Natural killer cell (primary cell): ENCODE data around the gene IPO5. TPM values are rescaled to one million over a fixed set of nuclear protein-coding genes. Genes with fewer than 3 reads are reported as not detected.

Source experiments
- ATAC-seq, 3 donors: fragments of 150-1000 bp in 2 of 3; fragments of 200-7000 bp in 1 of 3; cut with Tn5 transposase; 1 replicate in 1 of 3; 2 replicates in 2 of 3; pipeline ENCODE4 v1.10.0; 2021; ENCODE audit warnings: mild to moderate bottlenecking in 2 of 3, moderate library complexity in 2 of 3
- DNase-seq, 2 donors: peaks; one replicate each; pipeline versions ENCODE4 v3.0.0 to v3.0.0-alpha.2; 2013 to 2021; ENCODE audit warnings: mixed read lengths in 1 of 2
- H3K27ac ChIP-seq: one replicate; pipeline ENCODE4 v1.5.1; 2013; ENCODE audit warnings: mild to moderate bottlenecking, low read length
- H3K27me3 ChIP-seq: one replicate; pipeline ENCODE4 v1.6.1; 2013; ENCODE audit warnings: low read length; ENCODE audit not compliant: control insufficient read depth, insufficient read depth
- H3K36me3 ChIP-seq: one replicate; pipeline ENCODE4 v1.6.1; 2013; ENCODE audit warnings: low read length; ENCODE audit not compliant: control insufficient read depth, insufficient read depth
- H3K4me1 ChIP-seq: one replicate; pipeline ENCODE4 v1.6.1; 2013; ENCODE audit warnings: low read length; ENCODE audit not compliant: control insufficient read depth, insufficient read depth
- H3K4me3 ChIP-seq: one replicate; pipeline ENCODE4 v1.5.1; 2013; ENCODE audit warnings: low read length
- H3K9me3 ChIP-seq: one replicate; pipeline ENCODE4 v1.6.1; 2013; ENCODE audit warnings: low read length; ENCODE audit not compliant: control insufficient read depth, insufficient read depth
- H3K27ac Mint-ChIP-seq, 2 donors: one replicate each; pipeline ENCODE4 v1.8.0; 2022; ENCODE audit warnings: mild to moderate bottlenecking in 2 of 2, mixed read lengths in 2 of 2, moderate library complexity in 1 of 2
- H3K27me3 Mint-ChIP-seq, 2 donors: one replicate each; pipeline ENCODE4 v1.8.0; 2022; ENCODE audit warnings: low read depth in 2 of 2, mixed read lengths in 2 of 2
- H3K36me3 Mint-ChIP-seq: one replicate; pipeline ENCODE4 v1.8.0; 2022; ENCODE audit warnings: mixed read lengths
- H3K4me1 Mint-ChIP-seq, 2 donors: one replicate each; pipeline ENCODE4 v1.8.0; 2022; ENCODE audit warnings: mixed read lengths in 2 of 2
- H3K4me3 Mint-ChIP-seq: one replicate; pipeline ENCODE4 v1.8.0; 2022; ENCODE audit warnings: mild to moderate bottlenecking, moderate library complexity, mixed read lengths
- H3K9me3 Mint-ChIP-seq, 2 donors: one replicate each; pipeline ENCODE4 v1.8.0; 2022; ENCODE audit warnings: mixed read lengths in 2 of 2
- WGBS: methylation state at CpG from one replicate; pipeline ENCODE4 v1.1.7; 2013; ENCODE audit warnings: missing lambda C conversion rate; ENCODE audit not compliant: insufficient coverage; 5-methylcytosine and 5-hydroxymethylcytosine counted together
- intact Hi-C: fragments of 100-400 bp; cut with micrococcal nuclease; formaldehyde crosslinking; loops from one replicate; pipeline ENCODE4 v1.14.2; 2022
- total RNA-seq, 4 donors: library from RNA; stranded (reverse); fragments of 120-200 nt in 1 of 4; gene quantifications; one replicate each; pipeline versions ENCODE4 v1.2.3 to v1.2.4, GENCODE V29; 2013 to 2022
- TF ChIP-seq, protein P1 (sequence below): fragments of 200-600 bp; IDR thresholded peaks from one replicate; pipeline ENCODE4 v1.8.0; 2022; ENCODE audit warnings: antibody characterized with exemption

The IPO5 gene
- total RNA-seq, 3 donors from 2014 or later (not counting 1 experiment from before 2014, with no cell fraction given) = 59.9 to 83.9 (median 71.2) TPM

DNA sequence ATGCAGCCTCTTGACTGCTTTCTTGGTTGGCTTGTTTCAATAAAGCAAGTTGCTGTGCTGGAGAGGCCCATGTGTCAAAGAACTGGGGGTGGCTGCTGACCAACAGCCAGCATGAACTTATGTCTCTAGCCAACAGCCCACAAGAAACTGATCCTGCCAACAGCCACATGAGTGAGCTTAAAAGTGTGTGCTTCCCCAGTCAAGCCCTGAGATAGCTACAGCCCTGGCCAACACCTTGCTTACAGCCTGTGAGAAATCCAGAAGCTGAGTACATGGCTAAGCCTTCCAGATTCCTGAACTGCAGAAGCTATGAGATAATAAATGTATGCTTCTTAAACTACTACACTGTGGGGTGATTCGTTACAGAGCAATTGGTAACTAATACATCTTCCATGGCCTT is 38.9 kb upstream of the IPO5 start:
- Mint-ChIP-seq H3K4me3 (no peak overlapping the region), H3K27ac (no peak overlapping the region), H3K9me3 (peaks cover 0 to 9% of the 10 kb centered on the region in 2 donors), H3K36me3 (no peaks in the 10 kb centered on the region), H3K4me1 (no peaks in the 10 kb centered on the region), H3K27me3 (peaks cover 12 to 13% of the 10 kb centered on the region in 2 donors)
- Histone ChIP-seq H3K4me3 (no peak overlapping the region), H3K27ac (no peak overlapping the region), H3K27me3 (no peaks in the 10 kb centered on the region), H3K36me3 (no peaks in the 10 kb centered on the region), H3K4me1 (no peaks in the 10 kb centered on the region), H3K9me3 (peaks cover 4% of the 10 kb centered on the region)
- 56% methylated on average over 1 of the region's 1 CpG for WGBS
- intact Hi-C loops = no loop called here
- no peak for DNase-seq
- ATAC-seq = no peak
- TF ChIP-seq, protein P1, sequence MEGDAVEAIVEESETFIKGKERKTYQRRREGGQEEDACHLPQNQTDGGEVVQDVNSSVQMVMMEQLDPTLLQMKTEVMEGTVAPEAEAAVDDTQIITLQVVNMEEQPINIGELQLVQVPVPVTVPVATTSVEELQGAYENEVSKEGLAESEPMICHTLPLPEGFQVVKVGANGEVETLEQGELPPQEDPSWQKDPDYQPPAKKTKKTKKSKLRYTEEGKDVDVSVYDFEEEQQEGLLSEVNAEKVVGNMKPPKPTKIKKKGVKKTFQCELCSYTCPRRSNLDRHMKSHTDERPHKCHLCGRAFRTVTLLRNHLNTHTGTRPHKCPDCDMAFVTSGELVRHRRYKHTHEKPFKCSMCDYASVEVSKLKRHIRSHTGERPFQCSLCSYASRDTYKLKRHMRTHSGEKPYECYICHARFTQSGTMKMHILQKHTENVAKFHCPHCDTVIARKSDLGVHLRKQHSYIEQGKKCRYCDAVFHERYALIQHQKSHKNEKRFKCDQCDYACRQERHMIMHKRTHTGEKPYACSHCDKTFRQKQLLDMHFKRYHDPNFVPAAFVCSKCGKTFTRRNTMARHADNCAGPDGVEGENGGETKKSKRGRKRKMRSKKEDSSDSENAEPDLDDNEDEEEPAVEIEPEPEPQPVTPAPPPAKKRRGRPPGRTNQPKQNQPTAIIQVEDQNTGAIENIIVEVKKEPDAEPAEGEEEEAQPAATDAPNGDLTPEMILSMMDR = no peak

DNA sequence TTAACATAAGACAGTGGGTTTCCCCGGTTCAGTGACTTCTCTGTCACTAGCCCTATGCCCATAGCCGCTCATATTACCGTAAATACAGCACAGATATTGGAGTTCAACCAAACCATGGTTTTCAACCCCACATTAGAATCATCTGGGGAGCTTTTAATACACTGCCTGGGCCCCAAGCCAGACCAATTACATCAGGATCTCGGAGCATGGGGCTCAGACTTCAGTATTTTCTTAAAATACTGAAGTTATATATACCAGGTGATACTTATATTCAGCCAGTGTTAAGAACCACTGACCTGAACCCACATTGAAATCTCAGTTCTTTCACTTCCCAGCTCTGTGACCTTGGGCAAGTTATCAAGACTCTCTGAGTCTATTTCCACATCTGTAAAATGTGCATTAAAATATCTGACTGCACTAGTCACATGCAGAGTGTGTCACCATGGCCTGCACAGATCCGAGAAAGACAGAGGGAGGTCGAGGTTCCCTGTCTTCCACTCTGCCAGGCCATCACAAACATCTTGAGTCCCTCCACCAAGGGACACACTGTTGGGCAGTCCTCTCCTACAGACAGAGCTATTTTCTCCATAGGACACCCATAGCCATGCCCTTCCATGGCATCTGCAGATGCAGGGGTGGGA is 32.2 kb upstream of the IPO5 start:
- no peak for ATAC-seq
- H3K9me3 ChIP-seq = no peaks in the 10 kb centered on the region
- no peaks in the 10 kb centered on the region for H3K36me3 ChIP-seq
- no peaks in the 10 kb centered on the region for H3K36me3 Mint-ChIP-seq
- H3K27ac Mint-ChIP-seq = no peak overlapping the region
- no peak overlapping the region for H3K27ac ChIP-seq
- WGBS = 89% methylated on average over 5 of the region's 6 CpGs
- peaks cover 0 to 9% of the 10 kb centered on the region in 2 donors for H3K27me3 Mint-ChIP-seq
- peaks cover 0 to under 1% of the 10 kb centered on the region in 2 donors for H3K9me3 Mint-ChIP-seq
- no peak overlapping the region for H3K4me3 Mint-ChIP-seq
- TF ChIP-seq, protein P1 = no peak
- no peak for DNase-seq
- no peaks in the 10 kb centered on the region for H3K4me1 ChIP-seq
- H3K27me3 ChIP-seq = no peaks in the 10 kb centered on the region
- no peaks in the 10 kb centered on the region for H3K4me1 Mint-ChIP-seq
- intact Hi-C loops = no loop called here
- no peak overlapping the region for H3K4me3 ChIP-seq

DNA sequence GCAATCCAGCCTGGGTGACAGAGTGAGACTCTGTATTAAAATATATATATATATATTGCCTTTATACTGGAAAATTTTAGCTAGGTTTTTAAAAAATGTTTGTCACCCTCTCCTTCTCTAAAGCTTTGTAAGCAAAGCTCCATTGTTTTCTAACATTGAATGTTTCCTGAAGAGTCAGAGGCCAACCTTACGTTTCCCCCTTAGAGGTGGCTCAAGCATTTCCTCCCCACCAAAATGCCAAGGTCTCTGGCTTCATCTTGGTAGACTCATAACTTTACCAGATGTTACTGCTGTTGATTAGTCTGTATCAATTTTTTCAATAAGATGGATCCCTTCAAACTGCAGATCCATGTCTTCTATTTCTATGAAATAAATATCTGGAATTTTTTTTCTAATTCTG is 25.2 kb upstream of the IPO5 start:
- TF ChIP-seq, protein P1 = no peak
- no peak overlapping the region for H3K4me3 Mint-ChIP-seq
- no peak overlapping the region for H3K27ac Mint-ChIP-seq
- intact Hi-C loops = no loop called here
- no peaks in the 10 kb centered on the region for H3K36me3 Mint-ChIP-seq
- no peaks in the 10 kb centered on the region for H3K36me3 ChIP-seq
- H3K27me3 ChIP-seq = no peaks in the 10 kb centered on the region
- peaks cover 9 to 11% of the 10 kb centered on the region in 2 donors for H3K27me3 Mint-ChIP-seq
- H3K9me3 Mint-ChIP-seq = peaks cover 0 to 2% of the 10 kb centered on the region in 2 donors
- ATAC-seq (no peak), DNase-seq (no peak)
- no peaks in the 10 kb centered on the region for H3K9me3 ChIP-seq
- H3K4me1 Mint-ChIP-seq = no peaks in the 10 kb centered on the region
- 45% methylated on average over 1 of the region's 1 CpG for WGBS
- no peak overlapping the region for H3K27ac ChIP-seq
- H3K4me3 ChIP-seq = no peak overlapping the region
- H3K4me1 ChIP-seq = no peaks in the 10 kb centered on the region

DNA sequence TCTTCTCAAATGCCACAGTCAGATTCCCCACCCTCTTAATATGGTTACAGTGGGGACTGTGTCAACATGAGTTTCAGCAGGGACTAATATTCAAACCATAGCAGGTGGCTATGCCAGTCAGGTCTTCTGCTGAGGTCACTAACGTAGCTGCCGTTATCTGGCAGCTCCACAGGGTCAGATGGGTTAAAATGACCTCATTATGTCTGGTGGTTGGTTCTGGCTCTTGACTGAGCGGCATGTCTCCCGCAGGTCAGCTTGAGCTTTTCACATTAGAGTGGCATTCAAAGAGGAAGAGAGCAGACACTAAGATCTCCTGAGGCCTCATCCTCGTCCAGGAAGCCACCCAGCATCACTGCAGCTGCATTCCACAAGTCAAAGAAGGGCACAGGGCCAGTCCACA is 21.4 kb upstream of the IPO5 start:
- Mint-ChIP-seq H3K27me3 (peaks cover 9 to 19% of the 10 kb centered on the region in 2 donors), H3K36me3 (no peaks in the 10 kb centered on the region)

More for the DNA sequence above, 21.4 kb upstream of the IPO5 start:
- no peaks in the 10 kb centered on the region for H3K36me3 ChIP-seq
- H3K9me3 ChIP-seq = no peaks in the 10 kb centered on the region
- Mint-ChIP-seq H3K4me3 (no peak overlapping the region), H3K4me1 (no peaks in the 10 kb centered on the region), H3K27ac (no peak overlapping the region), H3K9me3 (peaks cover 0 to 2% of the 10 kb centered on the region in 2 donors)
- intact Hi-C loops = no loop called here
- TF ChIP-seq, protein P1 = no peak
- no peak for ATAC-seq
- 83% methylated on average over 5 of the region's 5 CpGs for WGBS
- no peak for DNase-seq
- no peaks in the 10 kb centered on the region for H3K4me1 ChIP-seq
- no peak overlapping the region for H3K4me3 ChIP-seq
- H3K27ac ChIP-seq = no peak overlapping the region
- no peaks in the 10 kb centered on the region for H3K27me3 ChIP-seq
